Activated B cell treated with CpG ODN at 0.5 μM for 24 hours (primary cell): Measurements from ENCODE around the gene MAPK14. TPM values are rescaled to one million over a fixed set of nuclear protein-coding genes. Genes with fewer than 3 reads are reported as not detected.

Experiments
- ATAC-seq: fragments of 200-7000 bp; cut with Tn5 transposase; one replicate; pipeline ENCODE4 v1.10.0; 2021; ENCODE audit warnings: low read depth, mild to moderate bottlenecking, moderate library complexity
- CTCF ChIA-PET: fragments of 350-600 bp; sonication (Branson Sonifier 250); formaldehyde crosslinking; loops from one replicate; lab custom pipeline; 2021; ENCODE audit warnings: antibody characterized with exemption; lab: Charles Lee
- POLR2A ChIA-PET: fragments of 350-600 bp; sonication (Branson Sonifier 250); formaldehyde crosslinking; loops from one replicate; lab custom pipeline; 2021; ENCODE audit warnings: antibody characterized with exemption; lab: Charles Lee
- DNase-seq: peaks from one replicate; pipeline ENCODE4 v3.0.0; 2022
- H3K27ac Mint-ChIP-seq: one replicate; pipeline ENCODE4 v1.8.0; 2020; ENCODE audit warnings: mixed read lengths
- H3K27me3 Mint-ChIP-seq: one replicate; pipeline ENCODE4 v1.8.0; 2021; ENCODE audit warnings: mixed read lengths
- H3K36me3 Mint-ChIP-seq: one replicate; pipeline ENCODE4 v1.8.0; 2021; ENCODE audit warnings: low read depth, mixed read lengths
- H3K4me1 Mint-ChIP-seq: one replicate; pipeline ENCODE4 v1.8.0; 2021; ENCODE audit warnings: mixed read lengths
- H3K4me3 Mint-ChIP-seq: one replicate; pipeline ENCODE4 v1.8.0; 2020; ENCODE audit warnings: mild to moderate bottlenecking, mixed read lengths
- H3K9me3 Mint-ChIP-seq: one replicate; pipeline ENCODE4 v1.8.0; 2020; ENCODE audit warnings: mixed read lengths
- intact Hi-C: fragments of 100-400 bp; cut with micrococcal nuclease; formaldehyde crosslinking; loops from one replicate; pipeline ENCODE4 v1.15.1; 2024
- total RNA-seq: library from RNA; stranded (reverse); gene quantifications from 2 replicates; pipeline ENCODE4 v1.2.3, GENCODE V29; 2022
- TF ChIP-seq, protein P1 (sequence below): fragments of 200-600 bp; IDR thresholded peaks from one replicate; pipeline ENCODE4 v1.8.0; 2022; ENCODE audit warnings: antibody characterized with exemption, mild to moderate bottlenecking

The MAPK14 gene
- total RNA-seq, 1 donor from 2014 or later: 45.4 TPM

DNA sequence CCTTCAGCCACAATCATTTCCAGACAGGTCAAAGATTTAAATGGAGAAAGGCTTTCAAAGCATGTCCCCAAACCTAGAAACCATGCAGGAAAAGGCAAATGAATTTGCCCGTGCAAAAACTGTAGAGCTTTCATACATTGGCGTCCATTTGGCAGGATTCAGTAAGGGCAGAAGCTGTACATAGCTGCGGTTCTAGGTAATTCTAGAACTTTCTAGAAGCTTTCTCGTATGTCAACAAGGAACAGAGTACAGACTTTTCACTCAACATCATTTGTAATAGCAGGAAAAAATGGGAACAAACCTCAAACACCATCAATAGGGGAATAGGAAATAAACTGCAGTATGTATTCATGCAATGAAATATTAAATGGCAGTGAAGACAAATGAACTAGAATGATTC is 91.6 kb downstream of the MAPK14 start:
- ATAC-seq: no peak
- TF ChIP-seq, protein P1, sequence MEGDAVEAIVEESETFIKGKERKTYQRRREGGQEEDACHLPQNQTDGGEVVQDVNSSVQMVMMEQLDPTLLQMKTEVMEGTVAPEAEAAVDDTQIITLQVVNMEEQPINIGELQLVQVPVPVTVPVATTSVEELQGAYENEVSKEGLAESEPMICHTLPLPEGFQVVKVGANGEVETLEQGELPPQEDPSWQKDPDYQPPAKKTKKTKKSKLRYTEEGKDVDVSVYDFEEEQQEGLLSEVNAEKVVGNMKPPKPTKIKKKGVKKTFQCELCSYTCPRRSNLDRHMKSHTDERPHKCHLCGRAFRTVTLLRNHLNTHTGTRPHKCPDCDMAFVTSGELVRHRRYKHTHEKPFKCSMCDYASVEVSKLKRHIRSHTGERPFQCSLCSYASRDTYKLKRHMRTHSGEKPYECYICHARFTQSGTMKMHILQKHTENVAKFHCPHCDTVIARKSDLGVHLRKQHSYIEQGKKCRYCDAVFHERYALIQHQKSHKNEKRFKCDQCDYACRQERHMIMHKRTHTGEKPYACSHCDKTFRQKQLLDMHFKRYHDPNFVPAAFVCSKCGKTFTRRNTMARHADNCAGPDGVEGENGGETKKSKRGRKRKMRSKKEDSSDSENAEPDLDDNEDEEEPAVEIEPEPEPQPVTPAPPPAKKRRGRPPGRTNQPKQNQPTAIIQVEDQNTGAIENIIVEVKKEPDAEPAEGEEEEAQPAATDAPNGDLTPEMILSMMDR: no peak
- H3K4me3 Mint-ChIP-seq: peak overlapping the region; percentile 7

DNA sequence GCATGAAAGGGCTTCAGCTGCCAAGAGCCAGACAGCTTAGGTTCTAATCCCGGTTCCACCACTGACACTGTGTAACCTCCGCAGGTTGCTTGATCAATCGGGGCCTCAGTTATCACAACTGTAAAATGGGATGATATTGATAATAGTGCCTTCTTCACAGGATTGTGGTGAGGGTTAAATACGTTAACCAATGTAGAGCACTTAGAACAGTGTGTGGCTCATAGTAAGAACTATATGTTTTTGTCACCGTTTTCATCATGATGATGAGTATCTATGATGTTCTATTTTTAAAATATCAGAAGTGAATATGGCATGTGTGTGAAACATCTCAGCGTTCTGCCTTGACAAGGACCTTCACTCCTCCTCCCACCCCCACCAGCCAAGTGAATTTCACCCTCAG is 92.4 kb downstream of the MAPK14 start:
- Mint-ChIP-seq H3K27ac (peak overlapping the region; percentile 97), H3K4me1 (peaks cover 97% of the 10 kb centered on the region), H3K9me3 (no peaks in the 10 kb centered on the region)

More for the DNA sequence above, 91.6 kb downstream of the MAPK14 start:
- POLR2A ChIA-PET: interaction anchor here (0.6 to 3.0 kb wide), 5 partner anchors 10 to 1379 kb away, joined by 3 to 46 read pairs (median 4); partner anchors contain the start of gene MAPK13
- H3K9me3 Mint-ChIP-seq: no peaks in the 10 kb centered on the region
- peaks cover 99% of the 10 kb centered on the region for H3K4me1 Mint-ChIP-seq
- no peaks in the 10 kb centered on the region for H3K27me3 Mint-ChIP-seq
- intact Hi-C loops: no loop called here
- DNase-seq: no peak
- CTCF ChIA-PET: interaction anchor here (0.6 to 1.7 kb wide), 4 partner anchors 14 to 24 kb away, joined by 3 to 6 read pairs (median 4); no protein-coding TSS in a partner anchor
- peak overlapping the region; percentile 97 for H3K27ac Mint-ChIP-seq
- H3K36me3 Mint-ChIP-seq: no peaks in the 10 kb centered on the region

GRCh38 chr6:36120539-36120938 is 92.9 kb downstream of the MAPK14 start:
- peak overlapping the region; percentile 97 for H3K27ac Mint-ChIP-seq
- TF ChIP-seq, protein P1: no peak
- peak overlapping the region; percentile 80 for H3K4me3 Mint-ChIP-seq
- peak; percentile 69 for ATAC-seq
- intact Hi-C loops: loop anchor here (1.0 to 2.0 kb wide), 2 partner anchors 11 to 182 kb away; no protein-coding TSS in a partner anchor
- H3K36me3 Mint-ChIP-seq: no peaks in the 10 kb centered on the region
- no peak for DNase-seq
- peaks cover 93% of the 10 kb centered on the region for H3K4me1 Mint-ChIP-seq
- POLR2A ChIA-PET: interaction anchor here (0.5 to 3.0 kb wide), 13 partner anchors 9 to 425 kb away, joined by 3 to 46 read pairs (median 4); partner anchors contain the start of genes BRPF3, MAPK13 and MAPK14
- H3K27me3 Mint-ChIP-seq: no peaks in the 10 kb centered on the region
- H3K9me3 Mint-ChIP-seq: no peaks in the 10 kb centered on the region
- CTCF ChIA-PET: interaction anchor here (0.9 to 2.8 kb wide), 7 partner anchors 10 to 238 kb away, joined by 3 to 24 read pairs (median 7); partner anchors contain the start of gene MAPK14

More for the DNA sequence above, 92.4 kb downstream of the MAPK14 start:
- Mint-ChIP-seq H3K4me3 (peak overlapping the region; percentile 80), H3K36me3 (no peaks in the 10 kb centered on the region), H3K27me3 (no peaks in the 10 kb centered on the region)
- intact Hi-C loops: loop anchor here (1.0 to 2.0 kb wide), 2 partner anchors 11 to 183 kb away; no protein-coding TSS in a partner anchor
- peak; percentile 3 for ATAC-seq
- ChIA-PET CTCF (interaction anchor here (0.6 to 2.8 kb wide), 5 partner anchors 10 to 92 kb away, joined by 3 to 24 read pairs (median 7); partner anchors contain the start of gene MAPK14), POLR2A (interaction anchor here (0.7 to 3.0 kb wide), 10 partner anchors 8 to 239 kb away, joined by 3 to 46 read pairs (median 7); partner anchors contain the start of genes BRPF3, MAPK13 and MAPK14)
- no peak for DNase-seq
- TF ChIP-seq, protein P1: no peak

- Mint-ChIP-seq H3K9me3 (no peaks in the 10 kb centered on the region), H3K27ac (peak overlapping the region; percentile 97), H3K27me3 (no peaks in the 10 kb centered on the region), H3K4me1 (peaks cover 88% of the 10 kb centered on the region), H3K4me3 (peak overlapping the region; percentile 80), H3K36me3 (no peaks in the 10 kb centered on the region)
- no peak for DNase-seq
- ChIA-PET POLR2A (interaction anchor here (0.5 to 3.0 kb wide), 13 partner anchors 9 to 424 kb away, joined by 3 to 46 read pairs (median 4); partner anchors contain the start of genes BRPF3, MAPK13 and MAPK14), CTCF (interaction anchor here (0.8 to 2.8 kb wide), 11 partner anchors 8 to 239 kb away, joined by 3 to 24 read pairs (median 5); partner anchors contain the start of genes MAPK13 and MAPK14)
- TF ChIP-seq, protein P1: no peak
- ATAC-seq: peak; percentile 43
- intact Hi-C loops: loop anchor here (1.0 to 2.0 kb wide), 2 partner anchors 12 to 182 kb away; no protein-coding TSS in a partner anchor
These were observed 93.6 kb downstream of the MAPK14 start for GRCh38 chr6:36120979-36121786.
